RWPE2 (cell line): ENCODE data around the gene ZNF813.
"Not testable (repeated sequence)": the region's sequence is repeated elsewhere in the genome, so short reads cannot be mapped to it uniquely, and the experiment has no call there.

Source experiments
- ATAC-seq: fragments of 200-7000 bp; cut with Tn5 transposase; 3 replicates; pipeline ENCODE4 v1.9.1; 2021; ENCODE audit warnings: low read depth
- DNase-seq: peaks from one replicate; pipeline ENCODE4 v3.0.0-alpha.2; 2020; ENCODE audit warnings: low spot score
- H3K27ac ChIP-seq: fragments of 450-650 bp; 2 replicates; pipeline ENCODE4 v1.5.1; 2017; ENCODE audit warnings: mild to moderate bottlenecking; ENCODE audit not compliant: poor library complexity, severe bottlenecking
- H3K27me3 ChIP-seq: fragments of 250-450 bp; sonication (Bioruptor Pico); 2 replicates; pipeline ENCODE4 v1.5.1; 2021; ENCODE audit warnings: mild to moderate bottlenecking, moderate library complexity; ENCODE audit not compliant: insufficient read depth, poor library complexity, severe bottlenecking
- H3K36me3 ChIP-seq: fragments of 250-450 bp; sonication (Bioruptor Pico); 2 replicates; pipeline ENCODE4 v1.5.1; 2020; ENCODE audit warnings: low read depth, mild to moderate bottlenecking, moderate library complexity
- H3K4me1 ChIP-seq: fragments of 250-450 bp; sonication (Bioruptor Pico); 2 replicates; pipeline ENCODE4 v1.5.1; 2021; ENCODE audit warnings: mild to moderate bottlenecking, moderate library complexity; ENCODE audit not compliant: insufficient read depth, poor library complexity, severe bottlenecking
- H3K4me3 ChIP-seq: fragments of 250-450 bp; sonication (Bioruptor Pico); 2 replicates; pipeline ENCODE4 v1.5.1; 2021; ENCODE audit warnings: mild to moderate bottlenecking, moderate library complexity; ENCODE audit not compliant: severe bottlenecking
- H3K9me3 ChIP-seq: fragments of 250-450 bp; sonication (Bioruptor Pico); 2 replicates; pipeline ENCODE4 v1.5.1; 2021; ENCODE audit warnings: mild to moderate bottlenecking, moderate library complexity; ENCODE audit not compliant: severe bottlenecking
- TF ChIP-seq, protein P1 (sequence below): fragments of 450-650 bp; IDR thresholded peaks from one replicate; pipeline ENCODE4 v1.5.1; 2017; ENCODE audit warnings: mild to moderate bottlenecking, moderate library complexity; ENCODE audit not compliant: poor library complexity, severe bottlenecking

Gene ZNF813

GRCh38 chr19:53507523-53508442 is 40.2 kb downstream of the ZNF813 start:
- DNase-seq, result no peak
- Histone ChIP-seq H3K9me3 (no peaks in the 10 kb centered on the region), H3K27me3 (no peaks in the 10 kb centered on the region), H3K4me1 (no peaks in the 10 kb centered on the region), H3K4me3 (no peak overlapping the region), H3K27ac (no peak overlapping the region), H3K36me3 (no peaks in the 10 kb centered on the region)
- ATAC-seq, result no peak
- TF ChIP-seq, protein P1, sequence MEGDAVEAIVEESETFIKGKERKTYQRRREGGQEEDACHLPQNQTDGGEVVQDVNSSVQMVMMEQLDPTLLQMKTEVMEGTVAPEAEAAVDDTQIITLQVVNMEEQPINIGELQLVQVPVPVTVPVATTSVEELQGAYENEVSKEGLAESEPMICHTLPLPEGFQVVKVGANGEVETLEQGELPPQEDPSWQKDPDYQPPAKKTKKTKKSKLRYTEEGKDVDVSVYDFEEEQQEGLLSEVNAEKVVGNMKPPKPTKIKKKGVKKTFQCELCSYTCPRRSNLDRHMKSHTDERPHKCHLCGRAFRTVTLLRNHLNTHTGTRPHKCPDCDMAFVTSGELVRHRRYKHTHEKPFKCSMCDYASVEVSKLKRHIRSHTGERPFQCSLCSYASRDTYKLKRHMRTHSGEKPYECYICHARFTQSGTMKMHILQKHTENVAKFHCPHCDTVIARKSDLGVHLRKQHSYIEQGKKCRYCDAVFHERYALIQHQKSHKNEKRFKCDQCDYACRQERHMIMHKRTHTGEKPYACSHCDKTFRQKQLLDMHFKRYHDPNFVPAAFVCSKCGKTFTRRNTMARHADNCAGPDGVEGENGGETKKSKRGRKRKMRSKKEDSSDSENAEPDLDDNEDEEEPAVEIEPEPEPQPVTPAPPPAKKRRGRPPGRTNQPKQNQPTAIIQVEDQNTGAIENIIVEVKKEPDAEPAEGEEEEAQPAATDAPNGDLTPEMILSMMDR, result no peak

- TF ChIP-seq, protein P1, result no peak
- H3K4me1 ChIP-seq, result no peaks in the 10 kb centered on the region
Observed at GRCh38 chr19:53509443-53509842, 41.9 kb downstream of the ZNF813 start.

DNA sequence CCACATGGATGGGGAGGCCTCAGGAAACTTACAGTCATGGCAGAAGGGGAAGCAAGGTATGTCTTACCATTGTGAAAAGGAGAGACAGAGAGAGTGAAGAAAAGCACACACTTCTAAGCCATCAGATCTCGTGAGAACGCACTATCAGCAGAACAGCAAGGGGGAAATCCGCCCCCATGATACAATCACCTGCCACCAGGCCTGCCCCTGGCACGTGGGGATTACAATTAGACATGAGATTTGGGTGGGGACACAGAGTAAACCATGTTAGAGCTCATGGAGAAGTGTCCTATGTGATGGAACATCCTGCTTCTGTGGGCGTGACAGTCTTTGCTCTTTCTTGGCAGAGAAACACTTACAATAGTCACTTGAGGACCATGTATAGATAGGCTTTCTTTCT is 42.3 kb downstream of the ZNF813 start:
- ATAC-seq (no peak), DNase-seq (no peak)
- H3K4me3 ChIP-seq, result no peak overlapping the region
- H3K9me3 ChIP-seq, result no peaks in the 10 kb centered on the region
- H3K27ac ChIP-seq, result no peak overlapping the region
- H3K4me1 ChIP-seq, result no peaks in the 10 kb centered on the region
- no peaks in the 10 kb centered on the region for H3K36me3 ChIP-seq
- no peaks in the 10 kb centered on the region for H3K27me3 ChIP-seq
- TF ChIP-seq, protein P1, result no peak

More at GRCh38 chr19:53509443-53509842, 41.9 kb downstream of the ZNF813 start:
- H3K4me3 ChIP-seq, result no peak overlapping the region
- no peaks in the 10 kb centered on the region for H3K9me3 ChIP-seq
- ATAC-seq (no peak), DNase-seq (no peak)
- H3K27ac ChIP-seq, result no peak overlapping the region
- H3K36me3 ChIP-seq, result no peaks in the 10 kb centered on the region
- no peaks in the 10 kb centered on the region for H3K27me3 ChIP-seq

DNA sequence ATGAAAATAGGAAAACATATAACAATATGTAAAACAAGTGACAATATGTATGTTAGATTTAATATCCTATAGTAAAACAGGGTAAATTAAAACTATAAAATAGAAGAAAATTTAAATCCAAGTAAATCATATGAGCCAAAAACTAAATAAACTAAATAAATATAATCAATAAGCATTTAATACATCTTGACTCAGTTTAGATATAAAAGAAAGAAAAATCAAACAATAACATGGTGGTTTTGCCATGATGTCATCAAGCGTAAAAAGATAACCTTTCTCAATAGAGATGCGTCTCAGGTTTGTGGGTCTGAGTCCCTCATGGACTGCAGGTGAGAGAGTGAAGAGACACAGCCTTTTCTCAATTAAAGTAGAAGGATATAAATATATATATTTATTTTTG is 43.8 kb downstream of the ZNF813 start:
- TF ChIP-seq, protein P1, result no peak
- no peaks in the 10 kb centered on the region for H3K36me3 ChIP-seq
- no peak overlapping the region for H3K4me3 ChIP-seq
- H3K27me3 ChIP-seq, result no peaks in the 10 kb centered on the region
- no peak for DNase-seq
- H3K9me3 ChIP-seq, result no peaks in the 10 kb centered on the region
- no peak overlapping the region for H3K27ac ChIP-seq
- H3K4me1 ChIP-seq, result no peaks in the 10 kb centered on the region
- ATAC-seq, result no peak

DNA sequence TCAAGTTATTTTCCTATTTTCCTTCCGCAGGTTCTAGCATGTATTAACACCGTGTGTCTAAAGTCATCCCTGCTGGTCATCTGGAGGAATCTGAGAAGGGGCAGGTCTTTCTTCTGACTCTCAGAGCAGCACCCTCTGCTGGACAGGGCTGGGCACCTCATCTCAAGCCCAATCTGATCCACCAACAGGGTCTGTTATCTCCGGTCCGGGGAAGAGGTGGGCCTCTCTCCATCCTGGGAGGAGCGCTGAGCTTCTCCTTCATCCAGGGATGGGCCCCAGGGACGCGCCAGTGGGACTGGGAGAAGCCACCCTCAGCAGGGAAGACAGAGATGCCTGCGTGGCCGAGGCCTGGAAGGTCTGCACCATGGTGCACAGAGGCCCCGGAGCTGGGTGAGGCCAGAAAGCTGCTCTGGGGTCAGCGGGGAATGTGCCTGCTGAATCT is 44.4 kb downstream of the ZNF813 start:
- H3K4me3 ChIP-seq, result no peak overlapping the region
- DNase-seq, result no peak
- no peaks in the 10 kb centered on the region for H3K4me1 ChIP-seq
- TF ChIP-seq, protein P1, result peak; percentile 67
- no peaks in the 10 kb centered on the region for H3K9me3 ChIP-seq
- no peaks in the 10 kb centered on the region for H3K36me3 ChIP-seq
- H3K27me3 ChIP-seq, result no peaks in the 10 kb centered on the region
- H3K27ac ChIP-seq, result no peak overlapping the region
- peak; percentile 75 for ATAC-seq

- not testable (repeated sequence) for H3K27me3 ChIP-seq, H3K9me3 ChIP-seq, H3K4me3 ChIP-seq, H3K36me3 ChIP-seq, DNase-seq, H3K27ac ChIP-seq, ATAC-seq, H3K4me1 ChIP-seq
Observed at GRCh38 chr19:53515047-53515446, 47.5 kb downstream of the ZNF813 start.
